GM18507 (cell line): ENCODE measurements around the gene SNTB2.

Experiments
- DNase-seq: peaks from one replicate; pipeline ENCODE4 v3.0.0; 2011; ENCODE audit warnings: low read depth; ENCODE audit not compliant: insufficient read length; ENCODE audit errors: extremely low spot score
- FAIRE-seq: peaks from 2 replicates; lab custom pipeline; 2011; peaks lifted over from hg19 to GRCh38; lab: Jason Lieb, UNC

Gene SNTB2

GRCh38 chr16:69176033-69176800, 10.7 kb upstream of the SNTB2 start:
- FAIRE-seq (no peak), DNase-seq (no peak)

- FAIRE-seq (no peak), DNase-seq (no peak)
Observed at GRCh38 chr16:69179328-69180010, 7.5 kb upstream of the SNTB2 start.

GRCh38 chr16:69180011-69180338, 7.0 kb upstream of the SNTB2 start:
- FAIRE-seq (no peak), DNase-seq (no peak)

- FAIRE-seq (no peak), DNase-seq (no peak)
Observed at GRCh38 chr16:69182730-69183416, 4.1 kb upstream of the SNTB2 start.

- FAIRE-seq, result no peak
Observed at GRCh38 chr16:69187446-69188235, 677 bp downstream of the SNTB2 start.

GRCh38 chr16:69188236-69188549, 1.2 kb downstream of the SNTB2 start:
- DNase-seq (no peak), FAIRE-seq (no peak)

More at GRCh38 chr16:69187446-69188235, 677 bp downstream of the SNTB2 start:
- DNase-seq, result no peak

GRCh38 chr16:69188716-69189115, 1.8 kb downstream of the SNTB2 start:
- DNase-seq, result no peak

GRCh38 chr16:69190046-69190588, 3.2 kb downstream of the SNTB2 start:
- FAIRE-seq (no peak), DNase-seq (no peak)

More at GRCh38 chr16:69188716-69189115, 1.8 kb downstream of the SNTB2 start:
- no peak for FAIRE-seq

GRCh38 chr16:69190598-69190997, 3.6 kb downstream of the SNTB2 start:
- DNase-seq (no peak), FAIRE-seq (no peak)

GRCh38 chr16:69191136-69191535, 4.2 kb downstream of the SNTB2 start:
- FAIRE-seq, result no peak

GRCh38 chr16:69193855-69194254, 6.9 kb downstream of the SNTB2 start:
- FAIRE-seq (no peak), DNase-seq (no peak)

More at GRCh38 chr16:69191136-69191535, 4.2 kb downstream of the SNTB2 start:
- DNase-seq, result no peak

GRCh38 chr16:69194488-69194887, 7.5 kb downstream of the SNTB2 start:
- no peak for DNase-seq
- FAIRE-seq, result no peak

- DNase-seq (no peak), FAIRE-seq (no peak)
Observed at GRCh38 chr16:69195369-69196029, 8.5 kb downstream of the SNTB2 start.

GRCh38 chr16:69197573-69197972, 10.6 kb downstream of the SNTB2 start:
- no peak for FAIRE-seq

GRCh38 chr16:69199382-69199781, 12.4 kb downstream of the SNTB2 start:
- FAIRE-seq, result no peak

More at GRCh38 chr16:69197573-69197972, 10.6 kb downstream of the SNTB2 start:
- no peak for DNase-seq

GRCh38 chr16:69201291-69201690, 14.3 kb downstream of the SNTB2 start:
- no peak for FAIRE-seq
- DNase-seq, result no peak

More at GRCh38 chr16:69199382-69199781, 12.4 kb downstream of the SNTB2 start:
- DNase-seq, result no peak

GRCh38 chr16:69201787-69202186, 14.8 kb downstream of the SNTB2 start:
- DNase-seq (no peak), FAIRE-seq (no peak)

GRCh38 chr16:69204172-69204571, 17.2 kb downstream of the SNTB2 start:
- DNase-seq (no peak), FAIRE-seq (no peak)

GRCh38 chr16:69209735-69210134, 22.8 kb downstream of the SNTB2 start:
- FAIRE-seq (no peak), DNase-seq (no peak)
